Activated naive CD8-positive, alpha-beta T cell treated with anti-CD3 and anti-CD28 coated beads, Interleukin-2, amount 10 ng/mL, durations not matched to agents 7 days and 5 days (primary cell): Measurements from ENCODE around the gene MGAT5. TPM values are rescaled to one million over a fixed set of nuclear protein-coding genes. Genes with fewer than 3 reads are reported as not detected.

Experiments
- ATAC-seq: fragments of 150-1000 bp; cut with Tn5 transposase; one replicate; pipeline ENCODE4 v1.10.0; 2021; ENCODE audit warnings: low read depth, moderate library complexity
- POLR2A ChIA-PET: fragments of 350-600 bp; sonication (Branson Sonifier 250); formaldehyde crosslinking; loops from one replicate; lab custom pipeline; 2021; ENCODE audit warnings: antibody characterized with exemption; lab: Charles Lee
- DNase-seq: peaks from one replicate; pipeline ENCODE4 v3.0.0; 2021
- H3K27ac Mint-ChIP-seq: one replicate; pipeline ENCODE4 v1.8.0; 2022; ENCODE audit warnings: mild to moderate bottlenecking, mixed read lengths
- H3K27me3 Mint-ChIP-seq: one replicate; pipeline ENCODE4 v1.8.0; 2022; ENCODE audit warnings: mild to moderate bottlenecking, moderate library complexity, mixed read lengths
- H3K36me3 Mint-ChIP-seq: one replicate; pipeline ENCODE4 v1.8.0; 2021; ENCODE audit warnings: mild to moderate bottlenecking, mixed read lengths
- H3K4me1 Mint-ChIP-seq: one replicate; pipeline ENCODE4 v1.8.0; 2021; ENCODE audit warnings: mixed read lengths
- H3K4me3 Mint-ChIP-seq: one replicate; pipeline ENCODE4 v1.8.0; 2022; ENCODE audit warnings: mild to moderate bottlenecking, moderate library complexity, mixed read lengths
- H3K9me3 Mint-ChIP-seq: one replicate; pipeline ENCODE4 v1.8.0; 2021; ENCODE audit warnings: mixed read lengths
- total RNA-seq, 2 experiments: library from RNA; stranded (reverse); gene quantifications; one replicate each; pipeline ENCODE4 v1.2.3, GENCODE V29; 2021

MGAT5 gene
- total RNA-seq, 2 experiments from 2014 or later, result 66.3 to 70.9 TPM

GRCh38 chr2:134348239-134348638 is 94.4 kb downstream of the MGAT5 start:
- Mint-ChIP-seq H3K4me3 (no peak overlapping the region), H3K9me3 (no peaks in the 10 kb centered on the region), H3K36me3 (peaks cover 41% of the 10 kb centered on the region), H3K4me1 (peaks cover 6% of the 10 kb centered on the region), H3K27me3 (no peaks in the 10 kb centered on the region), H3K27ac (no peak overlapping the region)
- POLR2A ChIA-PET, result no interaction called here
- DNase-seq (no peak), ATAC-seq (no peak)

DNA sequence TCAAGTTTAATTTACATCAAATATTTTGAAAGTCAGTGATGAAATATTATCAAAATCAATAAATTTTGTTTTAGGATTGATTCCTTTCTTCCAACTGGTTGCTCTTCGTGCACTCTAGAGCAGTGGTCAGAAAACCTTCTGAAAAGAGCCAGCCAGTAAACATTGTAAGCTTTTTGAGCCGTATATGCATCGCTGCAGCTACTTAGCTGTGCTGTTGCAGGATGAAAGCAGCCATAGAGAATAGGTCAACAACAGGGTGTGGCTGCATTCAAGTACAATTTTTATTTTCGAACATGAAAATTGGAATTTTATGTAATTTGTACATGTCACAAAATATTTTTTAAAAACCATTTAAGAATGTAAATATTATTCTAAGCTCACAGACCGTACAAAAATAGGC is 94.9 kb downstream of the MGAT5 start:
- peaks cover 5% of the 10 kb centered on the region for H3K4me1 Mint-ChIP-seq
- POLR2A ChIA-PET, result no interaction called here
- no peak overlapping the region for H3K27ac Mint-ChIP-seq
- H3K27me3 Mint-ChIP-seq, result no peaks in the 10 kb centered on the region
- ATAC-seq (no peak), DNase-seq (no peak)
- no peaks in the 10 kb centered on the region for H3K9me3 Mint-ChIP-seq
- peaks cover 39% of the 10 kb centered on the region for H3K36me3 Mint-ChIP-seq
- H3K4me3 Mint-ChIP-seq, result no peak overlapping the region

DNA sequence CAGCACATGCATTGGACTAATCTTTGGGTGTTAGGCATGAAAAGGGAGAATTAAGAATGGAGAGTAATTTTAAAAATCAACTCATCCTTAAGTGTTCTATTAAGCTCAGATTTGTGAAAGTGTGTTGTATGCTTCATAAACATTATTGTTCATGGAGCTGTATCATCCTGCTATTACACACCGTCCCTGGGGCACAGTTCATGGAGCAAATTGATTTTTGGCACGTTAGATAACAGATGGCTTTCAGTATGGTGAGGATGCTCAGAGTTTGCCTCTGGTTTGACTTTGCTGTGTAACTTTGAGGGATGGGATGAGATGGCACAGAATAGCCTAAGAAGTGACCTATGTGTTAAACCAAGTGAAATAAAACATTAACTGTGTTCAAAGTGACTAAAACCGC is 97.1 kb downstream of the MGAT5 start:
- no peak for DNase-seq
- H3K4me3 Mint-ChIP-seq, result no peak overlapping the region
- H3K4me1 Mint-ChIP-seq, result peaks cover 3% of the 10 kb centered on the region
- H3K27ac Mint-ChIP-seq, result no peak overlapping the region
- ATAC-seq, result no peak
- POLR2A ChIA-PET, result no interaction called here
- no peaks in the 10 kb centered on the region for H3K27me3 Mint-ChIP-seq
- H3K36me3 Mint-ChIP-seq, result peaks cover 25% of the 10 kb centered on the region
- H3K9me3 Mint-ChIP-seq, result no peaks in the 10 kb centered on the region

- POLR2A ChIA-PET, result no interaction called here
- Mint-ChIP-seq H3K4me3 (no peak overlapping the region), H3K4me1 (peaks cover 3% of the 10 kb centered on the region)
Observed at GRCh38 chr2:134351899-134352298, 98.0 kb downstream of the MGAT5 start.

DNA sequence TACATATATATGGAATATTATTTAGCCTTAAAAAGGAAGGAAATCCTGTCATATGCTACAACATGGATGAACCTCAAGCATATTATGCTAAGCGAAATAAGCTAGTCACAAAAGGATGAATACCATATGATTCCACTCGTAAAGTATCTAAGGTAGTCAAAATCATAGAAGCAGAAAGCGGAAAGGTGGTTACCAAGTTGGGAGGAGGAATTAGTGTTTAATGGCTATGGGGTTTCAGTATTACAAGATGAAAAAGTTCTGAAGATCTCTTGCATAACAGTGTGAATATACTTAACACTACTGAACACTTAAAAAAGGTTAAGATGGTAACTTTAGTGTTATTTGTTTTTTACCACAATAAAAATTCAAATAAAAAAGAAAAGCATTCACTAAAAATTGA is 99.0 kb downstream of the MGAT5 start:
- no peaks in the 10 kb centered on the region for H3K27me3 Mint-ChIP-seq

More at GRCh38 chr2:134351899-134352298, 98.0 kb downstream of the MGAT5 start:
- Mint-ChIP-seq H3K27me3 (no peaks in the 10 kb centered on the region), H3K27ac (no peak overlapping the region), H3K36me3 (peaks cover 25% of the 10 kb centered on the region), H3K9me3 (no peaks in the 10 kb centered on the region)
- no peak for ATAC-seq
- DNase-seq, result no peak

GRCh38 chr2:134354611-134355010 is 100.7 kb downstream of the MGAT5 start:
- no peak for DNase-seq
- Mint-ChIP-seq H3K4me3 (no peak overlapping the region), H3K36me3 (peaks cover 26% of the 10 kb centered on the region), H3K4me1 (no peaks in the 10 kb centered on the region), H3K9me3 (no peaks in the 10 kb centered on the region), H3K27me3 (no peaks in the 10 kb centered on the region), H3K27ac (no peak overlapping the region)
- POLR2A ChIA-PET, result no interaction called here
- no peak for ATAC-seq

More for the DNA sequence above, 99.0 kb downstream of the MGAT5 start:
- H3K4me1 Mint-ChIP-seq, result peaks cover 3% of the 10 kb centered on the region
- H3K4me3 Mint-ChIP-seq, result no peak overlapping the region
- no peak overlapping the region for H3K27ac Mint-ChIP-seq
- H3K36me3 Mint-ChIP-seq, result peaks cover 28% of the 10 kb centered on the region
- no peak for DNase-seq
- no peaks in the 10 kb centered on the region for H3K9me3 Mint-ChIP-seq
- POLR2A ChIA-PET, result no interaction called here
- no peak for ATAC-seq

DNA sequence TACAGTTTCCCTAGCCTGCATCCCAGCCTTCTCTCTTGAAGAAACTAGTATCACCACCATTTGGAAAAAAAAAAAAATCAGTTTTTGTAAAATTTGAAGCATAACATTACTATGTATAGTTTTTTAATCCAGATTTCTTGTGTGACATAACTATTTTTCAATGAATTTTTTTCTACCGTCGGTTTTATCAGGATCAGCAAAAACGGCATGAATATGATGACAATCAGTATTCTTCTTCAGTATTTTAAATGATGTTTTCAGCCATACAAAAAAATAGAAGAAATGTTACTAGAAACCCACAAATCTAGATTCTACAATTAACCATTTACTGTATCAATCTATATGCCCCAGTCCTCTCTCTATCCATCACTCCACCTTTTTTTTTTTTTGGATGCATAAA is 103.9 kb downstream of the MGAT5 start:
- H3K9me3 Mint-ChIP-seq, result no peaks in the 10 kb centered on the region
- H3K4me3 Mint-ChIP-seq, result no peak overlapping the region
- ATAC-seq (no peak), DNase-seq (no peak)
- peaks cover 5% of the 10 kb centered on the region for H3K4me1 Mint-ChIP-seq
- no peak overlapping the region for H3K27ac Mint-ChIP-seq
- no peaks in the 10 kb centered on the region for H3K27me3 Mint-ChIP-seq
- POLR2A ChIA-PET, result no interaction called here
- H3K36me3 Mint-ChIP-seq, result peaks cover 9% of the 10 kb centered on the region

DNA sequence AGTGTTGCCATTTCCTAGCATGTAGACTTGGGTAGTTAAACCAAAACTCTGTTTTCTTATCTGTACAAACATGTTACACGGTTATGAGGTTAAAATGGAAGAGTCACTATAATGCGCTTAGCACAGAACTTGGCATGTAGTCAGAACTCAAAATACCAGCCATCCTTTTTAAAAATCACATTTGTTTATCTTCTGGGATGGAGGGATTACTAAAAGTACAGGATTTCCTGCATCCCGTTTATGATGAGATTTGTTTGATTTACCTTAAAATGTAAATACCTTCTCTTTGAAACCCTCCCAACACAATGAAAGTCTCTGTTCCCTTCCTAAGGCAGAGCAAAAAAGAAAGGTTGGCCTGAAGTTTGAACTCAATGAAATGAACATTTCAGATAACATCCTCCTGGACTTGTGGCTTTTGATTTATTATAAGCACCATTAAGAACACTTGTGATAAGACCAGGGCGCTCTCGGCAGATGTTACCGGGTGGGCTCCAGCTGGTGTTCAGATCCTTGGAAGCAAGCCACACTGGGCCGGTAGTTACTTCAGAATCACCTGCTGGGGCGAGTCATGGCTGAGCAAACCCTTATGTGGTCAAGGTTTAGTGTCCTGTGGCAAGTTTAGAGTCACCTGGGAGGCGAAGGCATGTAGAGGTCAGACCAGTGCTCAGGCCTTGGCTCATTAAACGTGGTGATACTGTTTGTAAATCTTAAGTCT is 105.7 kb downstream of the MGAT5 start:
- Mint-ChIP-seq H3K36me3 (peaks cover 10% of the 10 kb centered on the region), H3K27me3 (no peaks in the 10 kb centered on the region), H3K27ac (no peak overlapping the region), H3K4me3 (no peak overlapping the region), H3K4me1 (peaks cover 5% of the 10 kb centered on the region), H3K9me3 (no peaks in the 10 kb centered on the region)
- ATAC-seq (no peak), DNase-seq (no peak)
- POLR2A ChIA-PET, result no interaction called here

- no peak overlapping the region for H3K27ac Mint-ChIP-seq
- ATAC-seq, result no peak
- H3K27me3 Mint-ChIP-seq, result no peaks in the 10 kb centered on the region
- POLR2A ChIA-PET, result no interaction called here
- H3K4me3 Mint-ChIP-seq, result no peak overlapping the region
- peaks cover 5% of the 10 kb centered on the region for H3K4me1 Mint-ChIP-seq
- no peaks in the 10 kb centered on the region for H3K9me3 Mint-ChIP-seq
- H3K36me3 Mint-ChIP-seq, result peaks cover 13% of the 10 kb centered on the region
- no peak for DNase-seq
Observed at GRCh38 chr2:134360745-134361487, 107.0 kb downstream of the MGAT5 start.

DNA sequence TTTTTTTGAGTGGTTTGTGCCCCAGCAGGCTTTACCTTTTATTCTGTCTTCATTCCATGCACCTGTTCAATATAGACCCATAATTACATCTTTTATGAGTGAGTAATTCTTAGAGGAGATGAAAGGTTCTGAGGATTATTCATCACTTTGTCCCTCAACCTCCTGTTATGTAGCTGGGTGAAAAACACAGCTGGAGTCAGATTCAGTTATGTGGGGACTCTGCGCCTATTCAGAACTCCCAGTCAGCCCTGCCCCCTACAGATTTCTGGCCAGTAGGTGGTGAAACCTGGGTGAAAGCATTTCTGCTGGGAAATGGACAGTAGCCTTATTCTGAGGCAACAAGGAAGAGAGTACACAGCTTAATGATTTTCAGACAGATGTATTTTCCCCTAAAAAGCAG is 107.8 kb downstream of the MGAT5 start:
- Mint-ChIP-seq H3K27ac (no peak overlapping the region), H3K4me3 (no peak overlapping the region), H3K36me3 (peaks cover 11% of the 10 kb centered on the region), H3K27me3 (no peaks in the 10 kb centered on the region), H3K9me3 (no peaks in the 10 kb centered on the region), H3K4me1 (peaks cover 5% of the 10 kb centered on the region)
- POLR2A ChIA-PET, result no interaction called here
- DNase-seq (no peak), ATAC-seq (no peak)

GRCh38 chr2:134362152-134362668 is 108.3 kb downstream of the MGAT5 start:
- Mint-ChIP-seq H3K27ac (no peak overlapping the region), H3K4me1 (peaks cover 8% of the 10 kb centered on the region), H3K4me3 (no peak overlapping the region), H3K27me3 (no peaks in the 10 kb centered on the region), H3K36me3 (peaks cover 10% of the 10 kb centered on the region), H3K9me3 (no peaks in the 10 kb centered on the region)
- DNase-seq (no peak), ATAC-seq (no peak)
- POLR2A ChIA-PET, result no interaction called here

DNA sequence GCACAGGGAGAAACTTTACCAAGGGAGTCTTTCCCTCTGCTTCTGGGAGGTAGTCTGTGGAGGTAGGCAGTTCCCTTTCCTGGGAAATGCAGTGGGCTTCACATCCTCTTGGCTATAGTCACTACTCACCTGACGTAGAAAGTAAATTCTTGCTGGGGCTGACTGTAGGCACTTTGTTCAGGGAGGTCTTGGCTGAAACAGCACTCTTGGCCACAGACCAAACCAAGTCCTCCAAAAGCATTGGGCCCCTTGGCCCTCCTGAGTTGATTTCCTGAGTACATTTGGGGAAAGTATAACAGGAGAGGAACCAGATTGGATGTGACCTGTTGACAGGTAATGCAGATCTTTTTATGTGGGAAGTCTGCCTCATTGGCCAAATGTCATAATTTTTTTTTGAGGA is 108.9 kb downstream of the MGAT5 start:
- DNase-seq (no peak), ATAC-seq (no peak)
- Mint-ChIP-seq H3K4me3 (no peak overlapping the region), H3K9me3 (no peaks in the 10 kb centered on the region), H3K4me1 (peaks cover 12% of the 10 kb centered on the region), H3K27me3 (no peaks in the 10 kb centered on the region), H3K27ac (no peak overlapping the region), H3K36me3 (peaks cover 10% of the 10 kb centered on the region)
- POLR2A ChIA-PET, result no interaction called here

GRCh38 chr2:134365356-134365755 is 111.5 kb downstream of the MGAT5 start:
- H3K9me3 Mint-ChIP-seq, result no peaks in the 10 kb centered on the region
- no peak for ATAC-seq
- peaks cover 22% of the 10 kb centered on the region for H3K4me1 Mint-ChIP-seq
- no peaks in the 10 kb centered on the region for H3K27me3 Mint-ChIP-seq
- DNase-seq, result no peak
- no peak overlapping the region for H3K4me3 Mint-ChIP-seq
- peaks cover 13% of the 10 kb centered on the region for H3K36me3 Mint-ChIP-seq
- POLR2A ChIA-PET, result no interaction called here
- no peak overlapping the region for H3K27ac Mint-ChIP-seq

GRCh38 chr2:134366359-134366758 is 112.5 kb downstream of the MGAT5 start:
- no peak for ATAC-seq
- no peak overlapping the region for H3K27ac Mint-ChIP-seq
- peaks cover 17% of the 10 kb centered on the region for H3K36me3 Mint-ChIP-seq
- POLR2A ChIA-PET, result no interaction called here
- no peak for DNase-seq
- H3K4me1 Mint-ChIP-seq, result peaks cover 22% of the 10 kb centered on the region
- H3K4me3 Mint-ChIP-seq, result no peak overlapping the region
- no peaks in the 10 kb centered on the region for H3K9me3 Mint-ChIP-seq
- no peaks in the 10 kb centered on the region for H3K27me3 Mint-ChIP-seq
